H1 (cell line): ENCODE measurements around the gene SLC30A7. TPM values are rescaled to one million over a fixed set of nuclear protein-coding genes. Genes with fewer than 3 reads are reported as not detected.

Experiments used
- polyA plus RNA-seq, 7 experiments: library from polyadenylated mRNA; depleted of rRNA in 3 of 7; stranded (reverse) in 5 of 7; unstranded in 2 of 7; fragments of >200 nt in 5 of 7; fragments of 200-250 nt in 2 of 7; gene quantifications; 1 replicate in 5 of 7; 2 replicates in 1 of 7; 4 replicates in 1 of 7; pipeline versions ENCODE4 v1.2.1 to v1.2.3, GENCODE V29; 2011 to 2013; ENCODE audit warnings: missing spikeins in 2 of 7, mixed read lengths in 2 of 7
- total RNA-seq: library from RNA; stranded (reverse); fragmentation: NEBNext Ultra II Directional; extraction: Animal tissue kit (Norgen Biotek cat#: 25700); gene quantifications from 2 replicates; pipeline ENCODE4 v1.2.1, GENCODE V29; 2021

The SLC30A7 gene
- total and polyA plus RNA-seq, 2 of the 8 experiments (the other 6 are each of a cell fraction or from before 2014, with no cell fraction given) = 5.5 to 22.1 TPM

Other genes starting within 250 kb of the SLC30A7 start
- gene VCAM1, start 176.3 kb upstream of the SLC30A7 start, total RNA-seq = 0.21 TPM in 1 of 2 replicates, not detected in the other
- gene VCAM1, start 176.3 kb upstream of the SLC30A7 start, polyA plus RNA-seq (2011; rRNA removed) = 0.03 and 0.21 TPM in 2 replicates
- 49.6 and 54.7 TPM in 2 replicates for gene EXTL2, start 1.2 kb upstream of the SLC30A7 start, total RNA-seq
- 13.7 and 27.1 TPM in 2 replicates for gene EXTL2, start 1.2 kb upstream of the SLC30A7 start, polyA plus RNA-seq (2011; rRNA removed)
- gene DPH5, start 129.7 kb downstream of the SLC30A7 start, total RNA-seq = 67.6 and 67.7 TPM in 2 replicates
- gene DPH5, start 129.7 kb downstream of the SLC30A7 start, polyA plus RNA-seq (2011; rRNA removed) = 56.9 and 106 TPM in 2 replicates